ENCODE measurements around the gene OARD1. TPM values are rescaled to one million over a fixed set of nuclear protein-coding genes. Genes with fewer than 3 reads are reported as not detected.

Gene OARD1
- total RNA-seq, 2 donors from 2014 or later, result 15.0 to 27.4 TPM

- no peaks in the 10 kb centered on the region for H3K27me3 ChIP-seq
- peak within 1 kb of the TSS; percentile 76 to 83 for H3K4me3 ChIP-seq
- H3K9me3 ChIP-seq, result no peaks in the 10 kb centered on the region
- peaks cover 45% of the 10 kb centered on the region for H3K4me1 ChIP-seq
- peak; percentile 76 for ATAC-seq
- H3K27ac ChIP-seq, result peak within 1 kb of the TSS; percentile 97 to 100 (median 100)
- no peaks in the 10 kb centered on the region for H3K36me3 ChIP-seq (replicated peaks in 1 of 2; ENCODE audit: insufficient read depth in 1 of 2, low read depth in 2 of 2)
- TF ChIP-seq CTCF (IDR thresholded peaks at IDR 0.05) (no peak), POLR2A (IDR thresholded peaks at IDR 0.05) (no peak)
- intact Hi-C loops (cut with DNase I), result no loop called here
- DNase-seq, result peak in 2 of 4 donors; percentile 99 to 100
- WGBS, 2 donors, result 0 to 1% methylated on average over 12 to 37 of the region's 37 CpGs
These were observed 663 bp upstream of the OARD1 start, which contains the start of gene NFYA for GRCh38 chr6:41072836-41073202. NFYA (plus strand) TSS chr6:41072974; CDS start chr6:41079090, 6,116 bp downstream.

GRCh38 chr6:41071501-41071922 lies 644 bp downstream of the OARD1 start:
- no peaks in the 10 kb centered on the region for H3K27me3 ChIP-seq
- intact Hi-C loops (cut with DNase I), result no loop called here
- H3K4me3 ChIP-seq, result peak overlapping the region; percentile 23 to 26
- no peaks in the 10 kb centered on the region for H3K36me3 ChIP-seq (replicated peaks in 1 of 2; ENCODE audit: insufficient read depth in 1 of 2, low read depth in 2 of 2)
- 0% methylated on average over 16 of the region's 16 CpGs for WGBS, 2 donors
- peak overlapping the region; percentile 97 to 100 (median 100) for H3K27ac ChIP-seq
- no peak for ATAC-seq
- no peaks in the 10 kb centered on the region for H3K9me3 ChIP-seq
- H3K4me1 ChIP-seq, result peaks cover 42% of the 10 kb centered on the region
- no peak for TF ChIP-seq POLR2A (IDR thresholded peaks at IDR 0.05)
- TF ChIP-seq CTCF (IDR thresholded peaks at IDR 0.05), result no peak
- peak in 1 of 4 donors; percentile 84 for DNase-seq

GRCh38 chr6:41066867-41067304 lies 5.3 kb downstream of the OARD1 start:
- ATAC-seq, result peak; percentile 30
- H3K27ac ChIP-seq, result peak overlapping the region in 3 of 4 donors; percentile 72 to 85 (median 82)
- peaks cover 63% of the 10 kb centered on the region for H3K4me1 ChIP-seq
- no peaks in the 10 kb centered on the region for H3K36me3 ChIP-seq (replicated peaks in 1 of 2; ENCODE audit: insufficient read depth in 1 of 2, low read depth in 2 of 2)
- WGBS, 2 donors, result 26 to 28% methylated on average over 3 of the region's 3 CpGs
- H3K27me3 ChIP-seq, result no peaks in the 10 kb centered on the region
- peak; percentile 86 to 91 (median 88) for DNase-seq
- H3K4me3 ChIP-seq, result no peak overlapping the region
- peak; percentile 45 to 94 (median 88) for TF ChIP-seq CTCF (IDR thresholded peaks at IDR 0.05)
- TF ChIP-seq POLR2A (IDR thresholded peaks at IDR 0.05), result no peak
- intact Hi-C loops (cut with DNase I), result loop anchor here (5.0 kb wide), 1 partner anchor 35 kb away; no protein-coding TSS in a partner anchor
- H3K9me3 ChIP-seq, result no peaks in the 10 kb centered on the region

- WGBS, 2 donors, result 18 to 38% methylated on average over 2 of the region's 2 CpGs
- Histone ChIP-seq H3K27ac (peak overlapping the region; percentile 50 to 85 (median 77)), H3K4me3 (no peak overlapping the region), H3K4me1 (peaks cover 69% of the 10 kb centered on the region), H3K36me3 (replicated peaks in 1 of 2; ENCODE audit: insufficient read depth in 1 of 2, low read depth in 2 of 2) (no peaks in the 10 kb centered on the region), H3K27me3 (no peaks in the 10 kb centered on the region), H3K9me3 (no peaks in the 10 kb centered on the region)
- no peak for DNase-seq
- peak; percentile 73 for ATAC-seq
- TF ChIP-seq POLR2A (IDR thresholded peaks at IDR 0.05) (no peak), CTCF (IDR thresholded peaks at IDR 0.05) (no peak)
- intact Hi-C loops (cut with DNase I), result loop anchor here (5.0 kb wide), 1 partner anchor 33 kb away; no protein-coding TSS in a partner anchor
These were observed 6.6 kb downstream of the OARD1 start for GRCh38 chr6:41065550-41066026.

- 14 to 27% methylated on average over 5 of the region's 5 CpGs for WGBS, 2 donors
These were observed 7.3 kb downstream of the OARD1 start for GRCh38 chr6:41064841-41065240.

More at GRCh38 chr6:41064841-41065240, 7.3 kb downstream of the OARD1 start:
- Histone ChIP-seq H3K4me1 (peaks cover 72% of the 10 kb centered on the region), H3K4me3 (no peak overlapping the region), H3K9me3 (no peaks in the 10 kb centered on the region), H3K36me3 (replicated peaks in 1 of 2; ENCODE audit: insufficient read depth in 1 of 2, low read depth in 2 of 2) (no peaks in the 10 kb centered on the region), H3K27me3 (no peaks in the 10 kb centered on the region), H3K27ac (peak overlapping the region; percentile 12 to 85 (median 77))
- intact Hi-C loops (cut with DNase I), result loop anchor here (5.0 kb wide), 1 partner anchor 33 kb away; no protein-coding TSS in a partner anchor
- ATAC-seq (peak; percentile 75), DNase-seq (peak; percentile 43 to 77 (median 46))
- TF ChIP-seq CTCF (IDR thresholded peaks at IDR 0.05) (no peak), POLR2A (IDR thresholded peaks at IDR 0.05) (no peak)

Measured in body of pancreas (tissue), 4 donors.